Neural cell (in vitro differentiated cells): ENCODE measurements around the gene ST6GALNAC5. TPM values are rescaled to one million over a fixed set of nuclear protein-coding genes. Genes with fewer than 3 reads are reported as not detected.

ENCODE experiments used
- H2AFZ ChIP-seq: fragments of 200-600, 300-800 bp; sonication (generic), shearing (Covaris generic); 2 replicates; pipeline ENCODE4 v1.6.0; 2014; ENCODE audit warnings: low read depth, mild to moderate bottlenecking, antibody characterized with exemption, low read length, moderate library complexity
- H3F3A ChIP-seq: fragments of 200-600 bp; shearing (Covaris generic); 2 replicates; pipeline ENCODE4 v1.6.1; 2016; ENCODE audit warnings: mild to moderate bottlenecking, moderate library complexity, mixed read lengths, antibody characterized with exemption, low read length; ENCODE audit not compliant: insufficient read depth, poor library complexity, severe bottlenecking
- H3K27ac ChIP-seq: fragments of 200-600, 300-800 bp; sonication (generic), shearing (Covaris generic); 2 replicates; pipeline ENCODE4 v1.5.1; 2014; ENCODE audit warnings: mild to moderate bottlenecking, low read length, moderate library complexity
- H3K27me3 ChIP-seq: fragments of 300-800, 200-600 bp; sonication (generic), shearing (Covaris generic); 2 replicates; pipeline ENCODE4 v1.6.0; 2014; ENCODE audit warnings: mild to moderate bottlenecking, low read depth, low read length, moderate library complexity; ENCODE audit not compliant: insufficient read depth
- H3K36me3 ChIP-seq: fragments of 300-800, 200-600 bp; sonication (generic), shearing (Covaris generic); 2 replicates; pipeline ENCODE4 v1.5.1; 2014; ENCODE audit warnings: mild to moderate bottlenecking, antibody characterized with exemption, low read length, moderate library complexity; ENCODE audit not compliant: insufficient read depth
- H3K4me2 ChIP-seq: fragments of 300-800, 200-600 bp; sonication (generic), shearing (Covaris generic); 2 replicates; pipeline ENCODE4 v1.6.0; 2014; ENCODE audit warnings: mild to moderate bottlenecking, low read length
- H3K4me3 ChIP-seq: fragments of 300-800, 200-600 bp; sonication (generic), shearing (Covaris generic); 2 replicates; pipeline ENCODE4 v1.5.1; 2014; ENCODE audit warnings: mild to moderate bottlenecking, low read length, moderate library complexity
- H3K79me2 ChIP-seq: fragments of 200-600 bp; shearing (Covaris generic); replicated peaks from 2 replicates; pipeline ENCODE4 v1.6.0; 2014; ENCODE audit warnings: mild to moderate bottlenecking, low read length, moderate library complexity; ENCODE audit not compliant: insufficient read depth
- H3K9ac ChIP-seq: fragments of 300-800, 200-600 bp; sonication (generic), shearing (Covaris generic); 2 replicates; pipeline ENCODE4 v1.6.1; 2016; ENCODE audit warnings: mild to moderate bottlenecking, low read length, mixed read lengths
- H3K9me2 ChIP-seq: fragments of 200-600 bp; shearing (Covaris generic); 2 replicates; pipeline ENCODE4 v1.6.1; 2016; ENCODE audit warnings: mild to moderate bottlenecking, low read length, mixed read lengths; ENCODE audit not compliant: insufficient read depth
- H3K9me3 ChIP-seq: fragments of 200-600, 300-800 bp; sonication (generic), shearing (Covaris generic); 2 replicates; pipeline ENCODE4 v1.6.1; 2016; ENCODE audit warnings: mild to moderate bottlenecking, mixed run types, low read length, moderate library complexity, mixed read lengths
- H4K20me1 ChIP-seq: fragments of 200-600 bp; shearing (Covaris generic); 2 replicates; pipeline ENCODE4 v1.6.1; 2016; ENCODE audit warnings: mild to moderate bottlenecking, mixed run types; ENCODE audit not compliant: insufficient read depth
- CTCF ChIP-seq: fragments of 450-650 bp; IDR thresholded peaks from 2 replicates; pipeline ENCODE4 v1.5.1; 2014; ENCODE audit warnings: antibody characterized with exemption, mild to moderate bottlenecking, moderate library complexity; ENCODE audit not compliant: poor library complexity, severe bottlenecking
- EP300 ChIP-seq: fragments of 450-650 bp; conservative IDR thresholded peaks from 2 replicates; pipeline ENCODE4 v1.6.1; 2014; ENCODE audit warnings: antibody characterized with exemption, mild to moderate bottlenecking, moderate library complexity; ENCODE audit not compliant: poor library complexity, severe bottlenecking
- EZH2 ChIP-seq: fragments of 200-600, 300-800 bp; shearing (Covaris generic), sonication (generic); IDR thresholded peaks from 2 replicates; pipeline ENCODE4 v1.6.1; 2014; ENCODE audit warnings: antibody characterized with exemption, low read length, borderline replicate concordance, mild to moderate bottlenecking; ENCODE audit not compliant: insufficient read depth, poor library complexity, severe bottlenecking
- MXI1 ChIP-seq: fragments of 450-650 bp; conservative IDR thresholded peaks from 2 replicates; pipeline ENCODE4 v1.6.1; 2014; ENCODE audit warnings: antibody characterized with exemption, mild to moderate bottlenecking; ENCODE audit not compliant: poor library complexity, severe bottlenecking
- POLR2AphosphoS5 ChIP-seq: IDR thresholded peaks from 2 replicates; pipeline ENCODE4 v1.6.1; 2012
- RAD21 ChIP-seq: fragments of 450-650 bp; conservative IDR thresholded peaks from 2 replicates; pipeline ENCODE4 v1.6.1; 2014; ENCODE audit warnings: antibody characterized with exemption, mild to moderate bottlenecking, moderate library complexity
- SMC3 ChIP-seq: fragments of 450-650 bp; conservative IDR thresholded peaks from 2 replicates; pipeline ENCODE4 v1.6.1; 2014; ENCODE audit warnings: antibody characterized with exemption, mild to moderate bottlenecking, moderate library complexity; ENCODE audit not compliant: poor library complexity
- TAF1 ChIP-seq: IDR thresholded peaks from 2 replicates; pipeline ENCODE4 v1.6.1; 2012; ENCODE audit warnings: low read depth
- polyA plus RNA-seq: library from polyadenylated mRNA; depleted of rRNA; stranded (reverse); fragments of >200 nt; gene quantifications from 2 replicates; pipeline ENCODE4 v1.2.3, GENCODE V29; 2014
- TF ChIP-seq, protein P1 (sequence below): IDR thresholded peaks from 2 replicates; pipeline ENCODE4 v1.6.1; 2012; ENCODE audit warnings: borderline replicate concordance

Gene ST6GALNAC5
- polyA plus RNA-seq, 1 donor from 2014 or later: 57.3 TPM

- TF ChIP-seq MXI1 (no peak), EP300 (no peak), POLR2AphosphoS5 (no peak), TAF1 (no peak), CTCF (no peak), EZH2 (no peak), SMC3 (no peak), RAD21 (no peak)
- TF ChIP-seq, protein P1, sequence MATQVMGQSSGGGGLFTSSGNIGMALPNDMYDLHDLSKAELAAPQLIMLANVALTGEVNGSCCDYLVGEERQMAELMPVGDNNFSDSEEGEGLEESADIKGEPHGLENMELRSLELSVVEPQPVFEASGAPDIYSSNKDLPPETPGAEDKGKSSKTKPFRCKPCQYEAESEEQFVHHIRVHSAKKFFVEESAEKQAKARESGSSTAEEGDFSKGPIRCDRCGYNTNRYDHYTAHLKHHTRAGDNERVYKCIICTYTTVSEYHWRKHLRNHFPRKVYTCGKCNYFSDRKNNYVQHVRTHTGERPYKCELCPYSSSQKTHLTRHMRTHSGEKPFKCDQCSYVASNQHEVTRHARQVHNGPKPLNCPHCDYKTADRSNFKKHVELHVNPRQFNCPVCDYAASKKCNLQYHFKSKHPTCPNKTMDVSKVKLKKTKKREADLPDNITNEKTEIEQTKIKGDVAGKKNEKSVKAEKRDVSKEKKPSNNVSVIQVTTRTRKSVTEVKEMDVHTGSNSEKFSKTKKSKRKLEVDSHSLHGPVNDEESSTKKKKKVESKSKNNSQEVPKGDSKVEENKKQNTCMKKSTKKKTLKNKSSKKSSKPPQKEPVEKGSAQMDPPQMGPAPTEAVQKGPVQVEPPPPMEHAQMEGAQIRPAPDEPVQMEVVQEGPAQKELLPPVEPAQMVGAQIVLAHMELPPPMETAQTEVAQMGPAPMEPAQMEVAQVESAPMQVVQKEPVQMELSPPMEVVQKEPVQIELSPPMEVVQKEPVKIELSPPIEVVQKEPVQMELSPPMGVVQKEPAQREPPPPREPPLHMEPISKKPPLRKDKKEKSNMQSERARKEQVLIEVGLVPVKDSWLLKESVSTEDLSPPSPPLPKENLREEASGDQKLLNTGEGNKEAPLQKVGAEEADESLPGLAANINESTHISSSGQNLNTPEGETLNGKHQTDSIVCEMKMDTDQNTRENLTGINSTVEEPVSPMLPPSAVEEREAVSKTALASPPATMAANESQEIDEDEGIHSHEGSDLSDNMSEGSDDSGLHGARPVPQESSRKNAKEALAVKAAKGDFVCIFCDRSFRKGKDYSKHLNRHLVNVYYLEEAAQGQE: no peak
- no peak overlapping the region for H3K9ac ChIP-seq
- no peaks in the 10 kb centered on the region for H3K9me2 ChIP-seq
- H3F3A ChIP-seq: no peaks in the 10 kb centered on the region
- H3K27me3 ChIP-seq: no peaks in the 10 kb centered on the region
- H3K79me2 ChIP-seq: no peaks in the 10 kb centered on the region
- H3K36me3 ChIP-seq: no peaks in the 10 kb centered on the region
- H3K9me3 ChIP-seq: no peaks in the 10 kb centered on the region
- H3K27ac ChIP-seq: no peak overlapping the region
- H3K4me2 ChIP-seq: no peak overlapping the region
- H2AFZ ChIP-seq: no peak overlapping the region
- H3K4me3 ChIP-seq: no peak overlapping the region
- no peaks in the 10 kb centered on the region for H4K20me1 ChIP-seq
Observed at GRCh38 chr1:77096496-77097255, 229.4 kb downstream of the ST6GALNAC5 start.

GRCh38 chr1:77100875-77101274 lies 233.6 kb downstream of the ST6GALNAC5 start:
- no peak overlapping the region for H3K9ac ChIP-seq
- no peaks in the 10 kb centered on the region for H3F3A ChIP-seq
- H3K27me3 ChIP-seq: no peaks in the 10 kb centered on the region
- no peaks in the 10 kb centered on the region for H3K9me2 ChIP-seq
- H3K27ac ChIP-seq: no peak overlapping the region
- TF ChIP-seq EP300 (no peak), RAD21 (no peak), MXI1 (no peak), POLR2AphosphoS5 (no peak), CTCF (no peak), EZH2 (no peak), TAF1 (no peak)
- TF ChIP-seq, protein P1: no peak
- no peaks in the 10 kb centered on the region for H4K20me1 ChIP-seq
- no peak overlapping the region for H3K4me3 ChIP-seq
- no peak overlapping the region for H3K4me2 ChIP-seq
- no peaks in the 10 kb centered on the region for H3K9me3 ChIP-seq
- H3K79me2 ChIP-seq: no peaks in the 10 kb centered on the region
- no peaks in the 10 kb centered on the region for H3K36me3 ChIP-seq
- H2AFZ ChIP-seq: no peak overlapping the region
